Measurements from ENCODE around the gene PA2G4.
"Not testable (repeated sequence)": the region's sequence is repeated elsewhere in the genome, so short reads cannot be mapped to it uniquely, and the experiment has no call there.

Gene PA2G4

DNA sequence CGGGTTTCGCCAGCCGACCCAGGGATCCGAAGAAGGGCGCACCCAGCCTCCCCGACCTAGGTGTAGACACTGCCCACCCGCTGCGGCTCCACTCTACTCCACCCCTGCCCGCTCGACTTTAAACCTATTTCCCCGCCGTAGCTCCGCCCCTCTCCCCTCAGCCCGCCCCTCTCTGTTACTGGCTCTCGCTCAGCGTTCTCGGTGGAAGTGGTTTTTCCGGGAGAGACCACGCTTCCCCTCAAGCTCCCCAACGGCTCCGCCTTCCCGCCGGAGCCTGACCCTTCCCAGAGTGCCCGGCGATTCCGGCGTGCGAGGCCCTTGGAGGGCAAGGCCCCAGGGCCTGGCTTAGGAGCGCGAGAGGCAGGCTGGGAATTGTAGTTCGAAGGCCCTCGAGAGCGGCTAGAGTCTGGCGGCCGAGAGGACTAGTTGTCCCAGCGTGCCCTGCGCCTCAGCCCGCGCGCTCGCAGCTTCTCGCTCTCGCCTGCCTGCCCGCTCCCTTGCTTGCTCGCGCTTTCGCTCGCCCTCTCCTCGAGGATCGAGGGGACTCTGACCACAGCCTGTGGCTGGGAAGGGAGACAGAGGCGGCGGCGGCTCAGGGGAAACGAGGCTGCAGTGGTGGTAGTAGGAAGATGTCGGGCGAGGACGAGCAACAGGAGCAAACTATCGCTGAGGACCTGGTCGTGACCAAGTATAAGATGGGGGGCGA, at the start of gene PA2G4:
Gene PA2G4, plus strand, starts transcription at position 451 of the 706 bp plus-strand sequence. Its CDS starts 179 bp downstream, at position 630.
- peak; percentile 99 for DNase-seq

DNA sequence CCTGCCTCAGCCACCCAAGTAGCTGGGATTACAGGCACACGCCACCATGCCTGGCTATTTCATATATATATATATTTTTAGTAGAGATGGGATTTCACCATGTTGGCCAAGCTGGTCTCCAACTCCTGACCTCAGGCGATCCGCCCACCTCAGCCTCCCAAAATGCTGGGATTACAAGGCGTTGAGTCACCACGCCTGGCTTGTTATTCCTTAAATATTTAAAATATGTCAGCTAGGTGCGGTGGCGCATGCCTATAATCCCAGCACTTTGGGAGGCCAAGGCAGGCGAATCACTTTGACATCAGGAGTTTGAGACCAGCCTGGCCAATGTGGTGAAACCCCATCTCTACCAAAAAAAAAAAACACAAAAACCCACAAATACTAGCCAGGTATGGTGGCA, 44.4 kb upstream of the PA2G4 start:
- not testable (repeated sequence) for DNase-seq

DNA sequence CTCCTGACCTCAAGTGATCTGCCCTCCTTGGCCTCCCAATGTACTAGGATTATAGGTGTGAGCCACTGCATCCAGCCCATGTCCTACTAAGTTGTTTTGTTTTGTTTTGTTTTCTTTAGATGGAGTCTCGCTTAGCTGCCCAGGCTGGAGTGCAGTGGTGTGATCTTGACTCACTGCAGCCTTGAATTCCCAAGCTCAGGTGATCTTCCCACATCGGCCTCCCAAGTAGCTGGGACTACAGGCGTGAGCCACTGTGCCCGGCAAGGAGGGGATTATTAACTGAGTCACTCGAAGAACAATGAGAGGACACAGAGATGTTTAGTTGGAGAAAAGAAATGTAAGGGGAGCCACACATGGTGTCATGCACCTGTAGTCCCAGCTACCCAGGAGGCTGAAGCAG, 42.4 kb upstream of the PA2G4 start:
- DNase-seq, result no peak

DNA sequence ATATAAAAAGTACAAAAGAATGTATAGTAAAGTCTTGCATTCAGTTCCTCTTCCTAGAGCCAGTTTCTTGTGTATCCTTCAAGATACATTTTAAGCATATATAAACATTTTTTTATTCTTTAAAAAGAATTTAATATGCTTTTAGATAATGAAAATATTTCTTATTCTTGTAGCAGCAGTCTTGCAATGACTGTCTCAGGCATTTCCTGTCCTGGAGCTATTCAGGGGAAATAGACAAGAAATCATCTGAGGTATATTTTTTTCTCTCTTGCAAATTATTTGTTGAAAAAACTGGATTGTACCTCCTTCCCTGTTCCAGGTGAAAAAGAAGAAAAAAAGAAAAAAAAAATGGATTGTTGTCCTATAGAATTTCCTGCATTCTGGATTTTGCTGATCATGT, 41.4 kb upstream of the PA2G4 start:
- no peak for DNase-seq

DNA sequence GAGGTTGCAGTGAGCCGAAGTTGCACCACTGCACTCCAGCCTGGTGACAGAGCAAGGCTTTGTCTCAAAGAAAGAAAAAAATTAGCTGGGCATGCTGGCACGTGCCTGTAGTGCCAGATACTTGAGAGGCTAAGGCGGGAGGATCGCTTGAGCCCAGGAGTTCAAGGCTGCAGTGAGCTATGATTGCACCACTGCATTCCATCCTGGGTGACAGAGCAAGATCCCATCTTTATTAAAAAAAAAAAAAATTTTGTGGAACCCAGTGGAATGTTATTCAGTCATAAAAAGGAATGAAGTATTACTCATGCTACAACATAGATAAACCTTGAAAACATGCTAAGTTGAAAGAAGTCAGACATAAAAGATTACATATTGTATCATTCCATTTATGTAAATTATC, 32.7 kb upstream of the PA2G4 start:
- no peak for DNase-seq

DNA sequence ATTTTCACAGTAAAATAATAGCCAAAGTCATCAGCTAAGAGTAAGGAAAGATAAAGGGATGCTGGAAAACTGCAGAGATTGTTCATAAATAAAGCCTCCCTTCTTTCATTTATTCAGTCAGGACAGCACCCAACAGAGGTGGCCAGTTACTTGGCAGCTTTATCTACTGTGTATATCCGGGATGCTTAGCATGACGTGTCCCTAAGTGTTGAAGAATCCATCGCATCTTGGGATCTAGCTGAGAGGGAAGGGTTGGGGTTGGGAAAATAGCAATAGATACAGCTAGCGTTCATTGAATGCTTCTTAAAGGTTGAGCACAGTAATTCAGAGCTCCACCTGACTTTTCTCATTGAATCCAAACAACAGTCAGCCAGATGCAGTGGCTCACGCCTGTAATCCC, 30.0 kb upstream of the PA2G4 start:
- no peak for DNase-seq

DNA sequence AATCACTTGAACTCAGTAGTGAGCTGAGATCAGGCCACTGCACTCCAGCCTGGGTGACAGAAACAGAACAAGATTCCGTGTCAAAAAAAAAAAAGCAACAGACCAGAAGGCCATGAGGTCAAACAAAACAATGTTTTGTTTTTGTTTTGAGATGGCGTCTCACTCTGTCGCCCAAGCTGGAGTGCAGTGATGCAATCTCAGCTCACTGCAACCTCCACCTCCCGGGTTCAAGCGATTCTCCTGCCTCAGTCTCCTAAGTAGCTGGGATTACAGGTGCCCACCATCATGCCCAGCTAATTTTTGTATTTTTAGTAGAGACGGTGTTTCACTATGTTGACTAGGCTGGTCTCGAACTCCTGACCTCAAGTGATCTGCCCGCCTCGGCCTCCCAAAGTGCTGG, 26.4 kb upstream of the PA2G4 start:
- not testable (repeated sequence) for DNase-seq

DNA sequence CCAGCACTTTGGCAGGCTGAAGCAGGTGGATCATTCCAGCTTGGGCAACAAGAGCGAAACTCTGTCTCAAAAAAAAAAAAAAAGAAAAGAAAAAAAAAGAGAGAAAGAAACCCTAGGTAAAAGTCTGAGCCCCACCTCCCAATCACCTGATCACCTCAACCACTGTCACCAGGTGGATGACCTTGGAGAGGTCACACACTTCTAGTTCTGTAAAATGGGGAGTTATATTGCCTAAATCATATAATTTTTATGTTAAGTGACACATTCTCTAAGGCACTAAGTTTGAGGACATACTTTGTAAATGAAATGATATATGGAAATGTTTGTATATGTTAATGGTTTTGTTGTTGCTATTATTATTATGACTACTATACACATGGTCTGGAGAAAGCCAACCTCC, 25.9 kb upstream of the PA2G4 start:
- DNase-seq, result no peak

DNA sequence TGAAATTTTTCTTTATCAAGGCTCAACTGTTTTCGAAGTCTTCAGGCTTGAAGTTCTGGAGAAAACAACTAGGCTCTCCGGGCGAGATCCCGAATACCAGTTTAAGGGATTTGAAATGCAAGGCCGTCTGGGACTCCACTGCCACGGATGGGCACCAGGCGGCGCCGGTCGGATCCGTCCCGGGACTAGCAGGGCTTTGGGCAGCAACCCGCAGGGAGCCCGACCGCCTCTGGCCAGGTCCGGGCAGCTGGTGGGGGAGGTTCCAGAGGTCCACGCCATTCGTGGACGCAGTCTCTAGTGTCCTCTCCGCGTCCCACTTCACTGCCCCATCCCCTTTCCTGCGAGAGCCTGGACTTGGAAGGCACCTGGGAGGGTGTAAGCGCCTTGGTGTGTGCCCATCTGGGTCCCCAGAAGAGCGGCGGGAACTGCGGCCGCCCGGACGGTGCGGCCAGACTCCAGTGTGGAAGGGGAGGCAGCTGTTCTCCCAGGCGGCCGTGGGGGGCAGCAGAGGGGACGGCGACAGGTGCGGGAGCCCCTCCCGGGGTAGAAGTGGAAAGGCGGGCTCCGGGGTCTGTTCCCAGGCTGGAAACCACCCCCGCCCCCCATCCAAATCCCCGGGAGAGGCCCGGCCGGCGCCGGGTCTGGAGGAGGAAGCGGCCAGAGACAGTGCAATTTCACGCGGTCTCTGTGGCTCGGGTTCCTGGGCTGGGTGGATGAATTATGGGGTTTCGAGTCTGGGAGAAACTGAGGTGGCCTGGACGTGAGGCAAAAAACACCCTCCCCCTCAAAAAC, 25.2 kb upstream of the PA2G4 start:
- peak; percentile 30 for DNase-seq

DNA sequence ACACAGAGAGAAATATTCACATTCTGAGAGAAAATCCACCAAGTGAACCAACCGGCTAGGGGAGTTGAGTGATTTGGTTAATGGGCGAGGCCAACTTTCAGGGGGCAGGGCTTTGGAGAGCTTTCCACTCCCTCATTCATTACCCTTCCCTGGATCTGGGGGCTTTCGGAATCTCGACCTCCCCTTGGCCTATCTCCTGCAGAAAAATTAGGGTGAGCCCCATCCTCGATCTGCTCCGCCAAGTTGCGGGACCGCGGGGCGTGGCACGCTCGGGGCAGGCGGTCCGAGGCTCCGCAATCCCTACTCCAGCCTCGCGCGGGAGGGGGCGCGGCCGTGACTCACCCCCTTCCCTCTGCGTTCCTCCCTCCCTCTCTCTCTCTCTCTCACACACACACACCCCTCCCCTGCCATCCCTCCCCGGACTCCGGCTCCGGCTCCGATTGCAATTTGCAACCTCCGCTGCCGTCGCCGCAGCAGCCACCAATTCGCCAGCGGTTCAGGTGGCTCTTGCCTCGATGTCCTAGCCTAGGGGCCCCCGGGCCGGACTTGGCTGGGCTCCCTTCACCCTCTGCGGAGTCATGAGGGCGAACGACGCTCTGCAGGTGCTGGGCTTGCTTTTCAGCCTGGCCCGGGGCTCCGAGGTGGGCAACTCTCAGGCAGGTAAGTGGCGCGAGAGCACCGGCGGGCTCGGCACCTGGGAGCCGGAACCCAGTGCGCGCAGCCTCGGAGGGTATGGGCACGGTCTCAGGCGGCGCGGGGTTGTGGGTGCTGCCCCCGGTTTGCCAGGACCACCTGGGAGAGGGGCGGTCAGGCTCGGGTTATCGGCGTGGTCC, 24.4 kb upstream of the PA2G4 start, which contains the start of gene ERBB3:
Gene ERBB3, plus strand, starts transcription at position 443 of the 833 bp plus-strand sequence. Its CDS starts 136 bp downstream, at position 579.
- DNase-seq, result peak; percentile 49

DNA sequence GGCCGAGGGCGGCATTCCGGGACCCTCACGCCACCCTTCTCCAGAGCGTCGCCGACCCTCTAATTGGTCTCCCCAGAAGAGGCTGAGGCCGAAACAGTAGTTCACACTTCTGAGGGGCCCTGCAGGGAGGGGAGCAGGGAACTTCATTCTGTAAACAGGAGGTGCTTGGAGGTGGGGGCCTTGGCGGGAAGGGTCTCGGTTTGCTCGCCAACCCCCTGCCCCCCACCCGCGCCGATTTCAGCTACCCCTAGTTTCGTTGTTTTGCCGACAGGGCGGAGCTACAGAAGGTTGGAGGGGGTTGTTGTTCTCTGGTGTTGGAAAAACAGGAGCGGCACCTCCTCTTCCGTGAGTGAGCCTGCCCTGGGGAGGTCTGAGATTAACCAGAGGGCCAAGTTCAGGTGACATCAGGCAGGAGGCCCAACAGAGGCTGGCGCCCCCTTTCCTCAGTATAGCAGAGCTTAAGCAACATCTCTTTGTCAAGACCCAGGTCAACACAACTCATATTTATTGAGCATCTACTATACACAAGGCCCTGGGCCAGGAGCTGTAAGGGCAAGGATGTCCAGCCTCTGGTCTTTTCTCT, 23.7 kb upstream of the PA2G4 start:
- DNase-seq, result no peak

DNA sequence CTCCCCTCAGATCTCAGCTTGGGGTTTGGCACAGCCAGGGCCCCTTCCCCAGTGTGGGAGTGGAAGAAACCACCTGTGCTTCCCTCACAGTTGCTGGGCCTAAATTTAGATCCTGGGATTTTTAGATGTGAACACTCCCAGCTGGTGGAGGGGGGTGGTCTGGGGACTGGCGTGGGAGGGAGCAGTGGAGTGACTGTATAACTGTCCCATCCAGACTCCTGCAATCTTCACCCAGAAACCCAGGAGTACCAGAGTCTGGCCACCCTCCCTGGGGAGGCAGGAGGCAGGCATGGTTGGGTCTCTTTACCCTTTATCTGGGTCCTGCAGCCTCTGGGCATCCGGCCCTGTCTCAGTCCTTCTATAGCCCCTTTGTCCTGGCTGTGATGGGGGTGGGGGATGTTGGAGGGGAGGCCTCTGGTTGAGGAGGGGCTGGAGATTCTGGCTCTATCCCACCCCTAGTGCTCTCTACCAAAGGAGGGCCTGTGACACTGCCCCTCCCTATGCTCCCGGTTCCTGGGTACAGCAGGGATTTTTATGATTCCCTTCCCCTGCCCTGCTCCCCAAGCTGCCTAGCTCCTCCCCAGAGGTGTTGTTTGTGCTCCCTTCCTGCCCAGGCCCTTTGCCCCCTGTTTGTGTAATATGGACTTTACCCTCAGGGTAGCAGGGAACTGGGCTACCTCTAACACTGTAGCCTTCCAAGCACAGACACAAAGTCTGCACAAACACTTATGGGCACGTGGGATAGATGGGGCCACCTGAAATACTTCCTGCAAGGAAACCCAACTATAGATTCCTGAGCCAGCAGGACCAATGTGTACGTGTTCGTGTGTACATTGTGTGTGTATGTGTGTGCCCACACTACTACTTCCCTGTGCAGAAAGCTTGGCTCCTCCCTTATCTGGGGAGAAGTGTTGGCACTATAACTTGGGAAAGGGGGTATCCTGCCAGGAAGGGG, 22.7 kb upstream of the PA2G4 start:
- no peak for DNase-seq

DNA sequence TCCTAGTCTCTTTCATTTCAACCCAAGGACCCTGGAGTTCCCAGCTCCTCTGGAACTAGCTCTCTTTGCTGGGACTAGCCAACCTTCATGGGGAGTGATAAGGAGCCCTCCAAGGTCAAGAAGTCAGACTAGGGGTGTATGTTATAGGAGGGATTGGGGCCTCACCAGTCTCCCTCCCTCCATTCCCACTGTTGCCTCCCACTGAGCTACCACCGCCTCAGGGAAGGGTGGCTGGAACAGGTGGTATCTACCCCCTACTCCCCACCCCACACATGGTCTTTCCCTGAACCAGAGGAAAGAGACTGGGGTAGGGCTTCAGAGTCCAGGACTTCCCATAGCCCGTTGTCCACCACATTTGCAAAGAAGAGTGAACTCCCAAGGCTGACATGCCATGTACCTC, 22.0 kb upstream of the PA2G4 start:
- no peak for DNase-seq

DNA sequence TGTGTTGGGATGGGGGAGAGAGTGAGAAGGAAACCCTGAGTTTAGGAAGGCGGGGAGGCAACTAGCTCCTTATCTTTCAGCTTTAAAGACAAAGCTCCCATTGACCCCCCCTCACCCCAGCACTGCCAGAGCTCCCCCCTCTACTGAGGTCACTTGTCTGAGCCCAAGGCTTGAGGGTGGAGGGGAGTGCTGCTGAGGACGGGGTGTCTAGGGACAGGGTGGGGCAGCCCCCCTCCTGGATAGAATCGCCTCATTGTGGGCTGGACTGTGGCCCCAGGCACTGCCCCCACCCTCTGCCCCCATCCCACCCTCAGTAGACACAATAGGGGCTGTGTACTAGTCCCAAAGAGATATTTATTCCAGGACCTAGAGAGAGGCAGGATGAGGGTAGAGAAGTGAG, 21.4 kb upstream of the PA2G4 start:
- no peak for DNase-seq

DNA sequence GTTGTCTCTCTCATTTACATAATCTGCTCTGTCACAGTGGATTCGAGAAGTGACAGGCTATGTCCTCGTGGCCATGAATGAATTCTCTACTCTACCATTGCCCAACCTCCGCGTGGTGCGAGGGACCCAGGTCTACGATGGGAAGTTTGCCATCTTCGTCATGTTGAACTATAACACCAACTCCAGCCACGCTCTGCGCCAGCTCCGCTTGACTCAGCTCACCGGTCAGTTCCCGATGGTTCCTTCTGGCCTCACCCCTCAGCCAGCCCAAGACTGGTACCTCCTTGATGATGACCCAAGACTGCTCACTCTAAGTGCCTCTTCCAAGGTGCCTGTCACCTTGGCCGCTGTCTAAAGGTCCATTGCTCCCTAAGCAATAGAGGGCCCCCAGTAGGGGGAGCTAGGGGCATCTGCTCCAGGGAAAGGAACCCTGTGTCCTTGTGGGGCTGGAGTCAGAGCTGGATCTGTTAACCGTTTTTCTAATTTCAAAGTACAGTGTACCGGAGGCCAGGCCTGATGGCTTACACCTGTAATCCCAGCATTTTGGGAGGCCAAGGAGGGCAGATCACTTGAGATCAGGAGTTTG, 19.3 kb upstream of the PA2G4 start:
- no peak for DNase-seq

DNA sequence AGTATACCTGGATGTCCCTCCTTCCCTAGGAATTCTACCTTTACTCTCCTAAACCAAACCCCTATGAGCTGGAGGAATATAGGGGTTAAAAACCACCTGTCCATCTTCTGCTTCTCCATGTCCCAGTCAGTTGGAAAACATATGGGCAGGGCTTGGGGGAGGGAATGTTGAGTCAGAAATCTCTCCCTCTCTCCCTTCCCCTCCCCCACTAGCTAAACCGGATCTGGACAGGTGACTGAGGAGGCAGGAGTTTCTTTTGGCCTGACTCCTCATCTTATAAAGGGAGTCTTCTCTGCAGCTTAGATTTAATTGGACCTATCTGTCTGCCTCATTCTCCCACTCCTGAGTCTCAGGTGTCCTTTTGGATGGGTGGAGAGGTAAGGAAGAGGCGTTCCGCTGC, 18.3 kb upstream of the PA2G4 start:
- DNase-seq, result no peak

DNA sequence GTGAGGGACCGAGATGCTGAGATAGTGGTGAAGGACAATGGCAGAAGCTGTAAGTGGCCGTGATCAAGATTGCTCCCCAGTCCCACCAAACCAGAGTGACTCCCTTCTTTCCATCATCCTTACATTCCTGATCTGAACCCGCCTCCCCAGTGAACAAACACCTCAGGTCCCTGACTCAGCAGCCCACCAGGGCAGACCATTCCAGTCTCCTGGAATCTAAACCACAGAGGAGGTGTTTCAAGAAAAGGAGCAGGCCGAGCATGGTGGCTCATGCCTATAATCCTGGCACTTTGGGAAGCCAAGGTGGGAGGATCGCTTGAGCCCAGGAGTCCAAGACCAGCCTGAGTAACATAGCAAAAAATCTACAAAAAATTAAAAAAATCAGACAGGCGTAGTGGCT, 17.8 kb upstream of the PA2G4 start:
- DNase-seq, result no peak

DNA sequence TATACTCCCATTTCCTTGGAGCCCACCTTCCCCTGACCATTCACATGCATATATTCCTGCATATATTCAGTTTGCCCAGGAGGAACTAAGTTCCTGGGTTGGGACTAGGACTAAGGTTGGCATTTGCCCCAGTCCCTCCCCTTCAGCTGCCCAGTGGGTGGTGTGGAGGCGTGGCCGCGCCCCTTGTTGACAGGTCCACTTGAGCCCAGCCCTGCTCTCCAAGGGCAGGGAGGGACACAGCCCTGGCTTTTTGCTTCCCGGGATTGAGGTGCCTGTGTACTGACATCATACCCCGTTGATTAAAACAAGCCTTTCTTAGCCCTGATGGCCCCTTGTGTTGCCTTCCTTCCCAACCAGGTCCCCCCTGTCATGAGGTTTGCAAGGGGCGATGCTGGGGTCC, 17.1 kb upstream of the PA2G4 start:
- DNase-seq, result peak; percentile 84

DNA sequence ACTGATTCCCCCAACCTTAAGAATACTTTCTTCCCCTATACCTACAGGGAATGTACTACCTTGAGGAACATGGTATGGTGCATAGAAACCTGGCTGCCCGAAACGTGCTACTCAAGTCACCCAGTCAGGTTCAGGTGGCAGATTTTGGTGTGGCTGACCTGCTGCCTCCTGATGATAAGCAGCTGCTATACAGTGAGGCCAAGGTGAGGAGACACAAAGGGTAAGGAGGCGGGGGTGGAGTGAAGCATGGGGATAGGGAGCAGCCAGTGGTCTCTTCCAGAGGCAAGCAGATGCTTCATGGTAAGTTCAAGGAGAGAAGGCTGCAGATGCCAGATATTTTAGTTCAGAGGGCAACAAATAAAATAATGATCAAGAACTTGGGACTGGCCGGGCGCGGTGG, 6.6 kb upstream of the PA2G4 start:
- DNase-seq, result no peak

DNA sequence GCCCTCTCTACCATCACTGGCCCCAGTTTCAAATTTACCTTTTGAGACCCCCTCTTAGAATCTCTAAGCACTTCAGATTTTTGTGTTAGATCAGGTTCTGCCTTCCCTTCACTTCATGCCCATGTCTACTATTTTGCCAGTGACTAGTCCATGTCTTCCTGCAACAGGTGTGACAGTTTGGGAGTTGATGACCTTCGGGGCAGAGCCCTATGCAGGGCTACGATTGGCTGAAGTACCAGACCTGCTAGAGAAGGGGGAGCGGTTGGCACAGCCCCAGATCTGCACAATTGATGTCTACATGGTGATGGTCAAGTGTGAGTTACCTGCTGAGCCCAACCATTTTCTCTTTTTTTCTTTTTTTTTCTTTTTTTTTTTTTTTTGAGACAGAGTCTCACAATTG, 5.8 kb upstream of the PA2G4 start:
- no peak for DNase-seq

DNA sequence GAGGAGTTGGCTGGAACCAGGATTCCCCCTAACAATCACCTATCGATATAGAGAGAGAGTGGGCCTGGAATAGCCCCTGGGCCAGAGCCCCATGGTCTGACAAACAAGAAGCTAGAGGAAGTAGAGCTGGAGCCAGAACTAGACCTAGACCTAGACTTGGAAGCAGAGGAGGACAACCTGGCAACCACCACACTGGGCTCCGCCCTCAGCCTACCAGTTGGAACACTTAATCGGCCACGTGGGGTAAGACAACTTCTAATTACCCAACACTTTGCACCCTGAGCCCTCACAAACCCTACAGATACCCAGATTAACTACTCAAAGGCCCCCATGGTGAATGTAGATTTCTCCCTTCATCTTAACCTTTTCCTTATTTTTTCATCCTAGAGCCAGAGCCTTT, 4.6 kb upstream of the PA2G4 start:
- DNase-seq, result no peak

DNA sequence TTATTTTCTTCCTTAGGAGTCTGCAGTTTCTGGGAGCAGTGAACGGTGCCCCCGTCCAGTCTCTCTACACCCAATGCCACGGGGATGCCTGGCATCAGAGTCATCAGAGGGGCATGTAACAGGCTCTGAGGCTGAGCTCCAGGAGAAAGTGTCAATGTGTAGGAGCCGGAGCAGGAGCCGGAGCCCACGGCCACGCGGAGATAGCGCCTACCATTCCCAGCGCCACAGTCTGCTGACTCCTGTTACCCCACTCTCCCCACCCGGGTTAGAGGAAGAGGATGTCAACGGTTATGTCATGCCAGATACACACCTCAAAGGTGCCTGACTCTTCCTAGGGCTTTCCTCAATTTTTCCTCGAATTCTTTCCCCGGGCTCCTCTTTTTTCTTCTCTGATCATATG, 3.3 kb upstream of the PA2G4 start:
- DNase-seq, result no peak
